Stimulated activated memory B cell treated with anti-CD40 and anti-IgM and Interleukin-4, amounts not matched to agents 10 μg/mL and 1 μg/mL and 100 μg/mL, for 72 hours (primary cell): Measurements from ENCODE around the gene CRELD2.

Experiments used
- ATAC-seq: fragments of 150-1000 bp; cut with Tn5 transposase; 2 replicates; pipeline ENCODE4 v1.10.0; 2021
- H3K27ac Mint-ChIP-seq: one replicate; pipeline ENCODE4 v1.8.0; 2022; ENCODE audit warnings: mild to moderate bottlenecking, mixed read lengths
- H3K27me3 Mint-ChIP-seq: one replicate; pipeline ENCODE4 v1.8.0; 2022; ENCODE audit warnings: mixed read lengths
- H3K36me3 Mint-ChIP-seq: one replicate; pipeline ENCODE4 v1.8.0; 2022; ENCODE audit warnings: mixed read lengths
- H3K4me1 Mint-ChIP-seq: one replicate; pipeline ENCODE4 v1.8.0; 2022; ENCODE audit warnings: mixed read lengths
- H3K4me3 Mint-ChIP-seq: one replicate; pipeline ENCODE4 v1.8.0; 2022; ENCODE audit warnings: mild to moderate bottlenecking, moderate library complexity, mixed read lengths
- H3K9me3 Mint-ChIP-seq: one replicate; pipeline ENCODE4 v1.8.0; 2022; ENCODE audit warnings: mixed read lengths

CRELD2 gene

GRCh38 chr22:49900441-49901230, 17.8 kb upstream of the CRELD2 start:
- Mint-ChIP-seq H3K27ac (no peak overlapping the region), H3K27me3 (no peaks in the 10 kb centered on the region), H3K4me1 (no peaks in the 10 kb centered on the region), H3K4me3 (no peak overlapping the region), H3K36me3 (peaks cover 61% of the 10 kb centered on the region), H3K9me3 (peaks cover 4% of the 10 kb centered on the region)
- ATAC-seq, result no peak

GRCh38 chr22:49901457-49901856, 17.0 kb upstream of the CRELD2 start:
- no peak overlapping the region for H3K27ac Mint-ChIP-seq
- peaks cover 4% of the 10 kb centered on the region for H3K9me3 Mint-ChIP-seq
- no peaks in the 10 kb centered on the region for H3K27me3 Mint-ChIP-seq
- H3K36me3 Mint-ChIP-seq, result peaks cover 67% of the 10 kb centered on the region
- no peak for ATAC-seq
- H3K4me1 Mint-ChIP-seq, result no peaks in the 10 kb centered on the region
- no peak overlapping the region for H3K4me3 Mint-ChIP-seq

DNA sequence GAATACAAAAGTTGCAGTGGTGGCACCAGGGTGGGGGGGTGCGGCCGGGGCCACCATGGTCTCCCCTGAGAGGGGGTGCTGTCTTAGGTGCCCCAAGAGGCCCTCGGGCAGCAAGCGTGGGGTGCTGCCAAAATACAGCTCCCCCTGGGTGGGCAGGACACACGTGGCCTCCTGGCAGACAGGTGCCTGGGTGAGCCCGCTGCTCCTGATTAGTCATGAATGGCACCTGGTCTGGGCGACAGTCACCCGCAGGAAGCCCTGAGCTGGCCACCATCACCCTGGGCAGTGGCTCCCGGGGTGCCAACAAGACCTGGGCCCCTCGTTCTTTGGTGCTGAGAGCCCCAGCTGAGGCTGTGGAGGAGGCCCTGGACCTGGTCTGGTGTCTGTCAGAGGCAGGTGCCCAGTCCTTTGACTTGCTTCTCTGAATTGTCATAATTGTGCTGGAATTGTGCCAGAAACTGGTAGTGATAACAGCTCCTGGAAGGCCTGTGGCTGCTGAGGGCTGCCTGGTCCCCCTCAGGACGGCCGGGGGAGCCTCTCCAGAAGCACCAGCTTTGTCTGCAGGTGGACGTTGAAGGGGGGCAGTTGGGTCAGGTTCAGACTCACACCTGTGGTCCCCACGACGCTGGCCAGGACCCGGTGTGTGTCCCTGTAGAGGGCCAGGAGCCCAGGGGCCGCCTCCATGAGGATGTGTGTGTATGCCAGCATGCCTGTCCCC, 15.0 kb upstream of the CRELD2 start:
- no peaks in the 10 kb centered on the region for H3K27me3 Mint-ChIP-seq
- H3K36me3 Mint-ChIP-seq, result peaks cover 68% of the 10 kb centered on the region
- H3K4me3 Mint-ChIP-seq, result no peak overlapping the region
- H3K4me1 Mint-ChIP-seq, result peaks cover 10% of the 10 kb centered on the region
- H3K27ac Mint-ChIP-seq, result no peak overlapping the region
- peaks cover 4% of the 10 kb centered on the region for H3K9me3 Mint-ChIP-seq
- no peak for ATAC-seq

DNA sequence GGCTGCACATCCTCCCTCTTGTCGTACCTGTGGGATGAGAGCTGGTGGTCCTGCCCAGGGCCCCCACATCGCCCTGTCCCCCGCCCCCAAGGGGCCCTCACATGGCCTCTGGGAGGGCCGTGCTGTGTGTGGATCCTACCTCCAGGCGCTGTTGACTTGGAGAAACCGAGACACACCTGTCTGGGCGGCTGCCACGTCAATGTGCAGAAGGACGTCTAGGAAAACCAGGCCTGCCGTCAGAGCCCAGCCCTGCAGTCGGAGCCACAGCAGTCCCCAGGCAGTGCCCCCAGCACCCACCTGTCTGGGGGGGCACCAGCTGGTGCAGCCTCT, 14.4 kb upstream of the CRELD2 start:
- ATAC-seq, result no peak
- no peaks in the 10 kb centered on the region for H3K27me3 Mint-ChIP-seq
- H3K27ac Mint-ChIP-seq, result no peak overlapping the region
- H3K9me3 Mint-ChIP-seq, result peaks cover 4% of the 10 kb centered on the region
- H3K4me3 Mint-ChIP-seq, result no peak overlapping the region
- H3K36me3 Mint-ChIP-seq, result peaks cover 73% of the 10 kb centered on the region
- H3K4me1 Mint-ChIP-seq, result peaks cover 10% of the 10 kb centered on the region

- H3K4me3 Mint-ChIP-seq, result no peak overlapping the region
- no peak overlapping the region for H3K27ac Mint-ChIP-seq
- peaks cover 4% of the 10 kb centered on the region for H3K9me3 Mint-ChIP-seq
- H3K36me3 Mint-ChIP-seq, result peaks cover 65% of the 10 kb centered on the region
- no peaks in the 10 kb centered on the region for H3K27me3 Mint-ChIP-seq
- ATAC-seq, result no peak
- H3K4me1 Mint-ChIP-seq, result peaks cover 10% of the 10 kb centered on the region
These were observed 13.0 kb upstream of the CRELD2 start for GRCh38 chr22:49905465-49905864.

DNA sequence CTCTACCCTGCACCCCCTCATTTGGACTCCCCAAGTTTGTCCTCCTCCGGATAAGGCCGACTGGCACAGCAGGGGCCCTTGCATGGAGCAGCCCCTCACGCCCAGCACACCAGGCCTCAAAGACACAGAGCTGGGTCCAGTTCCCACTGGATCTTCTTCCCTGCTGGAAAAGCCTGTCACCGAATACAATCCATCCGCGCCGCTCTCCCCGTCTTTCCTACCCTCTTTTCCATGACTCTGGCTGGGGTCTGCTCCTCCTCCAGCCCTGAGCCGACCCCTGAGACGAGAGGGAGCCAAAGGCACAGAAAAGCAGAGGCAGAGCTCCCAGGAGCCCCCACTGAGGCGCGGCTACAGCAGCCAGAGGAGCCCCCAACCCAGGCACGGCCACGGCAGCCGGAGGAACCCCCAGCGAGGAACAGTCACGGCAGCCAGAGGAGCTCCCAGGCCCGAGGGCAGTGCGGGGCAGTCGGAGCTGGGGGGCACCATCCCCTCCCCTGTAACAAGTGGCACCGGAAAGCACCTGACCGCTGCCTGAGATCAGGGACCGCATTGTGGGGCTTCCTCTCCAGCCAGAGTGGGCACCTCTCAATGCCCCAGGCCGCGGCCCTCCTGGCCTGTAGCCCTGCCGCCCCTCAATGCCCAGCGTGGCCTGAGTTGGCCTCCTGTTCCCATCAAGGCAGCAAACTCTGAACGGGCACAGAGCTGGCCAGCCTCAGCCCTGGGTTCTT, 12.2 kb upstream of the CRELD2 start:
- peaks cover 4% of the 10 kb centered on the region for H3K9me3 Mint-ChIP-seq
- no peak overlapping the region for H3K27ac Mint-ChIP-seq
- ATAC-seq, result no peak
- peaks cover 10% of the 10 kb centered on the region for H3K4me1 Mint-ChIP-seq
- peaks cover 59% of the 10 kb centered on the region for H3K36me3 Mint-ChIP-seq
- H3K4me3 Mint-ChIP-seq, result no peak overlapping the region
- no peaks in the 10 kb centered on the region for H3K27me3 Mint-ChIP-seq

GRCh38 chr22:49906799-49907290, 11.6 kb upstream of the CRELD2 start:
- Mint-ChIP-seq H3K4me1 (peaks cover 14% of the 10 kb centered on the region), H3K27me3 (no peaks in the 10 kb centered on the region), H3K36me3 (peaks cover 52% of the 10 kb centered on the region), H3K9me3 (no peaks in the 10 kb centered on the region), H3K27ac (peak overlapping the region; percentile 52), H3K4me3 (no peak overlapping the region)
- no peak for ATAC-seq

DNA sequence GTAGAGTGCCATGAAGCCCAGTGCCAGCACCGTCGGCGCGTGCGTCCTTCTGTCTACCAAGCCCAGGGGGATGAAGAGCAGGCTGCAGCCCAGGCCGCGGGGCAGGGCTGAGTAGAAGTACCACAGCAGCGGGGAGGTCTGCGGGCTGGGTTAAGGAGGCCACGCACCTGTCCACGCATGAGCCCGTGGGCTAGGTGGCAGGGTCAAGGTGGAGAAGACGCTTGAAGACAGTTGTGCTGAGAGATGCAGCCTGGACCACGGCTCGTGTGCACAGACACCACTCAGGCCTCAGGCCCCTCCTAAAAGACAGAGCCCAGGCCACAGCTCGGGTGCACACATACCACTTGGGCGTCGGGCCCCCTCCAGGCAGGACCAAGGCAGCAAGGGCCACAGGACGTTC, 10.6 kb upstream of the CRELD2 start:
- peaks cover 52% of the 10 kb centered on the region for H3K36me3 Mint-ChIP-seq
- H3K4me1 Mint-ChIP-seq, result peaks cover 15% of the 10 kb centered on the region

GRCh38 chr22:49909476-49910205, 8.8 kb upstream of the CRELD2 start:
- H3K36me3 Mint-ChIP-seq, result peaks cover 54% of the 10 kb centered on the region

More for the DNA sequence above, 10.6 kb upstream of the CRELD2 start:
- H3K4me3 Mint-ChIP-seq, result no peak overlapping the region
- no peaks in the 10 kb centered on the region for H3K27me3 Mint-ChIP-seq
- no peak overlapping the region for H3K27ac Mint-ChIP-seq
- no peak for ATAC-seq
- H3K9me3 Mint-ChIP-seq, result no peaks in the 10 kb centered on the region

GRCh38 chr22:49910229-49911155, 7.9 kb upstream of the CRELD2 start:
- Mint-ChIP-seq H3K4me1 (peaks cover 15% of the 10 kb centered on the region), H3K36me3 (peaks cover 49% of the 10 kb centered on the region), H3K9me3 (no peaks in the 10 kb centered on the region), H3K27ac (no peak overlapping the region), H3K27me3 (no peaks in the 10 kb centered on the region), H3K4me3 (no peak overlapping the region)
- ATAC-seq, result no peak

More at GRCh38 chr22:49909476-49910205, 8.8 kb upstream of the CRELD2 start:
- H3K4me3 Mint-ChIP-seq, result no peak overlapping the region
- no peaks in the 10 kb centered on the region for H3K27me3 Mint-ChIP-seq
- ATAC-seq, result no peak
- no peak overlapping the region for H3K27ac Mint-ChIP-seq
- H3K4me1 Mint-ChIP-seq, result peaks cover 15% of the 10 kb centered on the region
- H3K9me3 Mint-ChIP-seq, result no peaks in the 10 kb centered on the region

GRCh38 chr22:49911881-49912625, 6.4 kb upstream of the CRELD2 start:
- peaks cover 38% of the 10 kb centered on the region for H3K36me3 Mint-ChIP-seq
- no peak overlapping the region for H3K27ac Mint-ChIP-seq
- H3K4me3 Mint-ChIP-seq, result no peak overlapping the region
- no peak for ATAC-seq
- H3K4me1 Mint-ChIP-seq, result peaks cover 22% of the 10 kb centered on the region
- H3K27me3 Mint-ChIP-seq, result no peaks in the 10 kb centered on the region
- no peaks in the 10 kb centered on the region for H3K9me3 Mint-ChIP-seq

DNA sequence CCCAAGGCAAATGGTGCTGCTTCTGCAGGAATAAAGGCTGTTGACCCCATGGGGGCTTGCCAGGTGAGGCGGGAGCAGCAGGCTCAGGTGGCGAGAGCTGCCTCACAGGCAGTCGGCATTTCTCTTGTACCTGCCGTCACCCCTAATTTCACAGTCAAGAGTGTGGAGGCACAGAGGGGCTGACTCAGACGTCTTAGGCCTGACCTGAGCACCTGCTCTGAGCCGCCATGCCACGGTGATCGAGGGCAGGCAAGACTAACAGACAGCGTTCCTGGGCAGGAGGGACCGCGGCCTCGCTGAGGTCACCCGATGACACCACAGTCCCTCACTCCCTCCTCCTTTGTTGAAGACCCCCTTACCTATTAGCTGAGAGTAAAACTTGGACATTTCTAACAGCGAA, 5.4 kb upstream of the CRELD2 start:
- Mint-ChIP-seq H3K27ac (no peak overlapping the region), H3K4me3 (no peak overlapping the region), H3K4me1 (peaks cover 15% of the 10 kb centered on the region), H3K36me3 (peaks cover 29% of the 10 kb centered on the region), H3K9me3 (no peaks in the 10 kb centered on the region), H3K27me3 (no peaks in the 10 kb centered on the region)
- no peak for ATAC-seq

DNA sequence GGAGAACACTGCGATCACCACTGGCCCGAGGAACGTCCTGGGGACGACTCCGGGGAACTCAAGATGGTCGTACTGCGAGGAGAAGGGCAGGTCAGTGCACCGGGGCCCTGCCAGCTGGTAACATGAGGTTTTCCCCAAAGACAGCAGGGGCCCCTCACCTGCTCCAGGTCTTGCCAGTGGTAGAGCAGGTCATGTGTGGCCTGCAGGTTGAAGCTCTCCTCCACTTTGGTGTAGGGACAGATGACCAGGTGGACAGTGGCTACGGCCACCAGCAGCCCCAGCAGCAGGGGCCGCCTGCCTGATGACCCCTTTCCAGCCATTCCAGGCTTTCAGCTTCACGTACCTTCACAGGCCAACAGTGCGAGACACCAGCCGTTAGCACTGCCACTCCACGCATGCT, 5.0 kb upstream of the CRELD2 start:
- no peak for ATAC-seq
- H3K27ac Mint-ChIP-seq, result no peak overlapping the region
- no peaks in the 10 kb centered on the region for H3K27me3 Mint-ChIP-seq
- H3K36me3 Mint-ChIP-seq, result peaks cover 29% of the 10 kb centered on the region
- H3K9me3 Mint-ChIP-seq, result no peaks in the 10 kb centered on the region
- H3K4me1 Mint-ChIP-seq, result peaks cover 15% of the 10 kb centered on the region
- no peak overlapping the region for H3K4me3 Mint-ChIP-seq
